ENCODE data around the gene NAA40.

DNA sequence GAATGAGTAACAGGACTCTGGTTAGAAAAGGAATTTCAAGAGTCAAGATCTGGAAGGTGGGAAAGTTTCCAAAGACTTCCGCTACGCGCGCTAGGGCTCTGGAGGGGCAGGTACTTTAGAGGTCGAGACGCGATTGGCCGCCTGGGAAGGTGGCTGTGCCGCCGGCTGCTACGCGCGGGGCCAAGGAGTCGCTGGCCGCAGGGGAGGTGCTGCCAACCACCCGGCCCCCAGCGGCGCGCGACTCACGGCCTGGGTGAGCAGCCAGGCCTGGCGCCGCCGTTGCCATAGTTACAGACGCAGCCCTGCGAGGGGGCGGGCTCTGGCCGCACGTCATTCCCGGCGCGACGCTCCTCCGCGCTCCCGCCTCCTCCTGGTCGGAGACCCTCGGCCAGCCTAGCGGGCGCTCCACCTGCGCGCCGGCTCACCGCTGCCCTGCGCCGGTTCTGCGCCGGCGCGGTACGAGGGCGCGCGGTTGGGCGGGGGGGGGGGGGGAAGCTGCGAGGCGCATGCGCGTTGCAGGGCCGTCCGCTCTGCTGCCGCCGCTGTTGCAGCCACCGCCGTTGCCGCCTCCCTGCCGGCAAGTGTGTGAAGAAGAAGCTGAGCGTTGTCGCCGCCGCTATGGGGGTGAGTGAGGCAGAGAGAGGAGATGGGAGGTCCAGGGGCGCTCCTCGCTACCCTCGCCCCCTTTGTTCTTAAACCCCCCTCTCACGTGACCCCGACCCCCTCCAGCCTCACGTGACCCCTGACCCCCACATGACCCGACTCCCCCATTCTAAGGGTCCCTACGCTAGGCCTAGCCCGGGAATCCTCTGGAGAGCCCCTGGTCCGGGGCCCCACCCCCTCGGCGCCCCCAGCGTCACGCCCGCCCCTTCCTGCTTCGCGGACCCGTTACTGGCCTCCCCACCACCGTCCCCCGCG is at the start of gene NAA40:
- TF ChIP-seq, protein P1, sequence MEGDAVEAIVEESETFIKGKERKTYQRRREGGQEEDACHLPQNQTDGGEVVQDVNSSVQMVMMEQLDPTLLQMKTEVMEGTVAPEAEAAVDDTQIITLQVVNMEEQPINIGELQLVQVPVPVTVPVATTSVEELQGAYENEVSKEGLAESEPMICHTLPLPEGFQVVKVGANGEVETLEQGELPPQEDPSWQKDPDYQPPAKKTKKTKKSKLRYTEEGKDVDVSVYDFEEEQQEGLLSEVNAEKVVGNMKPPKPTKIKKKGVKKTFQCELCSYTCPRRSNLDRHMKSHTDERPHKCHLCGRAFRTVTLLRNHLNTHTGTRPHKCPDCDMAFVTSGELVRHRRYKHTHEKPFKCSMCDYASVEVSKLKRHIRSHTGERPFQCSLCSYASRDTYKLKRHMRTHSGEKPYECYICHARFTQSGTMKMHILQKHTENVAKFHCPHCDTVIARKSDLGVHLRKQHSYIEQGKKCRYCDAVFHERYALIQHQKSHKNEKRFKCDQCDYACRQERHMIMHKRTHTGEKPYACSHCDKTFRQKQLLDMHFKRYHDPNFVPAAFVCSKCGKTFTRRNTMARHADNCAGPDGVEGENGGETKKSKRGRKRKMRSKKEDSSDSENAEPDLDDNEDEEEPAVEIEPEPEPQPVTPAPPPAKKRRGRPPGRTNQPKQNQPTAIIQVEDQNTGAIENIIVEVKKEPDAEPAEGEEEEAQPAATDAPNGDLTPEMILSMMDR (IDR thresholded peaks at IDR 0.05): no peak
- no peak for TF ChIP-seq POLR2A (IDR thresholded peaks at IDR 0.05)
